GM04504 (cell line): ENCODE results near the gene MYBPC2.
"Not testable (repeated sequence)": the region's sequence is repeated elsewhere in the genome, so short reads cannot be mapped to it uniquely, and the experiment has no call there.

Source experiments
- DNase-seq: peaks from one replicate; pipeline ENCODE4 v3.0.0-alpha.2; 2012; ENCODE audit warnings: low read depth

MYBPC2 gene

DNA sequence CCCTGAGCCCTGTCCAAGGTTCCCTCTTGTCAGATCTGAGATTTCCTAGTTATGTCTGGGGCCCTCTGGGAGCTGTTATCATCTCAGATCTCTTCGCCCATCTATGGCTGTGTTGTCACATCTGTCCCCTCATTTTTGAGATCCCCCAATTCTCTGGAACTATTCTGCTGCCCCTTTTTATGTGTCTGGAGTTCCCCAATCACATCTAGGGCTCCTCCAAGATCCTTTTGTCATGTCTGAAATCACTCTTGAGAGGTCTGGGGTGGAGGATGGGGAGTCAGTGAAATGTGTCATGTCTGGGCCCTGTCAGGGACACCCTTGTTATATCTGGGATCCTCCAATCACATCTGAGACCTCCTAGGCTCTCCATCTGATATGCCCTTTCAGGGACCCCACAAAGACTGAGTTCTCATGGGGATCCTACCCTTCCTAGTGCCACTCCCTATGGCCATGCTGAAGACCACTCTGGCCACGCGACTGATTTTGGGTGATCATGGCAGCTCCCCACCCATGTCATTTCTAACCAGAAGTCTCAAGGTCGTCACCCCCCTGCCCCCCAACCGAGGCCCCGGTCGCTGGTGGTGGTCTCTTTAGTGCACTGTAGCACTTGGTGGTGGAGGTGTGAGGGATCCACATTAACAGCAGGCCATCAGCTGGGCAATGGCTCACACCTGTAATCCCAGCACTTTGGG is 3.8 kb upstream of the MYBPC2 start:
- no peak for DNase-seq

DNA sequence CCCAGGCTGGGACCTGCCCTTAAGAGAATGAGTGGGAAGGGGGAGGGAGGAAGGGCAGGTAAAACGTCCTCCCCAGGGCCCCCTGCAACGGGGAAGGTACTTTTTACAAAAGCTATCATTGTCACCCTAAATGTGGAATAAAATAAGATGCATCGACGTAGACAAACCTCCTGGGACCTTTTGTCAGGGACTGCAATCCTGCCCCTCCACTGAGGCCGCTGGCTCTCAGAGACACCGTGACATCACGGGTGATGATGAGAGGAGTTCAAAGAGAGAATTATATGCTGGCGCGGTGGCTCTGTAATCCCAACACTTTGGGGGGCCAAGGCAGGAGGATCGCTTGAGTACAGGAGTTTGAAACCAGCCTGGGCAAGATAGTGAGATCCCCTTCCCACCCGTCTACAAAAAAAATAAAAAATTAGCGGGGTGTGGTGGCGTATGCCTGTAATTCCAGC is 1.8 kb upstream of the MYBPC2 start:
- DNase-seq: no peak

DNA sequence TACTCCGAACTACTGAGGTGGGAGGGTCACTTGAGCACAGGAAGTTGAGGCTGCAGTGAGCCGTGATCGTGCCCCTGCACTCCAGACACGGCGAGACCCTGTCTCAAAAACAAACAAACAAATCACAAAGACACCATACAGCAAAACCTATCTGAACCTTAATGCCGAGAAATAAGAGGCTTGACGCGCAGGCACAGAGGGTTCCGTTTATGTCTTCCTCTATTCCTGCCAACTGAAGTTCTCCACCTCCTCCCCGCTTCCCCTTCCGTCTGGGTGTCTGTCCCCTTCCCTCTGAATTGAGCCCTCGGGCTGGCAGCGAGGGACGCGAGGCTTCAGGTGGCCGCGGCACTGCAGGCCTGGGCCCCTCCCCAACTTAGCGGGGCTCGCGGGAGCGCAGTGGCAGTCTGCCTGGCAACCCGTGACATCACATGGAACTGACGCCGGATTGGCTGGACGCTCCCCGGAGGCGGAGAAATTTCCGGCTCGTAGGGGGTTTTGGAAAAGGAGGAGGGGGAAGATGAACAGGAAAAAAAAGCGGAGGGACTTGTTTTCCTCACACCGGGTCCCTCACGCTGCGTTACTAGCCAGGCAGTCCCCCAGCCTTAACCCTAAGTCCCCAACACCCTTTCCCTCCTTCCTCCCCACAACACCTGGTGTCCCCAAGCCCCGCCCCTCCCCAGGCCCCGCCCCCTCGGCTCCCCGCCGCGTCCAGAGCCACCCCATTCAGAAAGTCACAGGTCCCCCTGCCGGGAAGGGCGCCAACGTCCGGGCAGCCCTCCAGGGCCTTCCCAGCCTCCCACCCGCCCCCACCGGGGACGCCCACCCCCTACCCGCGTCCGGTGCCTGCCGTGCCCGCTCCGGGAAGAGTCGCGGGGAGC is 1.1 kb upstream of the MYBPC2 start:
- DNase-seq: no peak

DNA sequence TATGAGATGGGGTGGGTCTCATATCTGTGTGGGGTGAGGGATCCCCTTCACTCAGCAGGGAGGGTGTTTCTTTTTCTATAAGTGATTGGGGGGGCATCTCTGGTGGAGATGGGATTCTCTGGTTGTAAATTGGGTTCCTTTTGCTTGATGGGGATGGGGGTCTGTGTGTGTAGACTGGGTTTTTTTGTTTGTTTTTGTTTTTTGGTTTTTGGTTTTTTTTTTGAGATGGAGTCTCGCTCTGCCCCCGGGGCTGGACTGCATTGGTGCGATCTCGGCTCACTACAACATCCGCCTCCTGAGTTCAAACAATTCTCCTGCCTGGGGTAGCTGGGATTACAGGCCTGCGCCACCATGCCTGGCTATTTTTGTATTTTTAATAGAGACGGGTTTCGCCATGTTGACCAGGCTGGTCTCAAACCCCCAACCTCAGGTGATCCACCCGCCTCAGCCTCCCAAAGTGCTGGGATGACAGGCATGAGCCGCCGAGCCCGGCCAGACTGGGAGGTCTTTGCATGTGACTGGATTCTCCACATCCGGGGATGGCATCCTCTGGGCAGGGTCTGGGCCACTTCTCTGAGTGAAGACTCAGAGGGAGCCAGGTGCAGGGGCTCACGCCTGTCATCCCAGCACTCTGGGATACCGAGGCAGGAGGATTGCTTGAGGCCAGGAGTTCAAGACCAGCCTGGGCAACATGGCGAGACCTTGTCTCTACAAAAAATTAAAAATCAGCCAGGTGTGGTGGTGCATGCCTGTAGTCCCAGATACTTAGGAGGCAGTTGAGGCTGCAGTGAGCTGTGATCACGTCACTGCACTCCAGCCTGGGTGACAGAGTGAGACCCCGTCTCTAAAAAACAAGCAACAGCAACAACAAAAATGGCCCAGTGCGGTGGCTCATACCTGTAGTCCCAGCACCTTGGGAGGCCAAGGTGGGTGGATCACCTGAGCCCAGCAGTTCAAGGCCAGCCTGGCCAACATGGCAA is 799 bp downstream of the MYBPC2 start:
- DNase-seq: no peak

DNA sequence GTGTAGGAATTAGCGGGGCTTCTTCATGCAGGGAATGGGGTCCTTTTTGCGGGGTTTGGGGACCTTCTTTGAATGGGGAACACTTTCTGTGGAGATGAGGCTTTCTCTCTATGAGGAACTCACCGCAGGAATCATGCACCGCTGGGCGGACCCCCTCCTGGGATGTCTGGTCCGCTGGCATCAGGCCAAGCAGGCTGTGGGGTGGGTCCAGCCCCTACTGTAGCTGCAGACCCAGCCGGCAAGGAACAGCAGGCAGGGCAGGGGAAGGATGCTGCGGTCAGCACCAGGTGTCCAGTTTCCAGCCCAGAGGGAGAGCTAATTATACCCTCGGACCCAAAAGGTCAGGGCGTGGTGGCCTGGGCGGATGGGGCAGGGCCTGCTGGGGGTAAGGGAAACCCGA is 1.8 kb downstream of the MYBPC2 start:
- DNase-seq: no peak

DNA sequence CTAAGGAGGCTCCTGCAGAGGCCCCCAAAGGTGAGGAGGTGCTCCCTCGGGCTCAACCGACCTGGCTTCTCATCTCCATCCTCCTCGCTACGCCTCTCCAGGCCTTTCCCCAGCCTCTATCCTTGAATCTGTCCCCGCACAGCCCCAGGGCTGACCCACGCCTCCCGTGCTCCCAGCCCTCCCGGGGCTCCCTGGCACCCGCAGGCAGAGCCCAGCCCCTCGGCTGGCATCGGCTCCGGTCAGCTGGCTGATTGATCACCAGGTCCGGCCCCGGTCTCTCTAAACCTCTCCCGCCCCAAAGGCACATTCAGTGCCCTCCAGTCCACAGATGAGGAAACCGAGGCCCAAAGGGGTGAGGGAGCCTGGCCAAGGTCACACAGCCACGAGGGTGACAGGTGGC is 2.5 kb downstream of the MYBPC2 start:
- no peak for DNase-seq

DNA sequence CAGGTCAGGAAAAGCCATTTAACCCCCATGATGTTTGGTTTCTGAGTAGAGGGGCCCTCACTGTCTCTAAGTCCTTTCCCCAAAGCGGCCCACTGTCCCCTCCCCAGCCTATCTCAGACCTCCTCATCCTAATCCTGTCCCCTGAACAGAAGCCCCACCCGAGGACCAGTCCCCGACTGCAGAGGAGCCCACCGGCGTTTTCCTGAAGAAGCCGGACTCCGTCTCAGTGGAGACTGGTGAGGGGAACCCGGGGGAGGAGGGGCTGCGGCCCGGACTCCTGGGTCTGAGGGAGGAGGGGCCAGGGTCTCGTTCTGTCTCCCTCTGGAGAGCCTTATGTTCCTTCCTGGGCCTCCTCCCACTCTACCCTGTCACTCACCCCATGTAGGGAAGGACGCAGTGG is 2.9 kb downstream of the MYBPC2 start:
- DNase-seq: no peak

DNA sequence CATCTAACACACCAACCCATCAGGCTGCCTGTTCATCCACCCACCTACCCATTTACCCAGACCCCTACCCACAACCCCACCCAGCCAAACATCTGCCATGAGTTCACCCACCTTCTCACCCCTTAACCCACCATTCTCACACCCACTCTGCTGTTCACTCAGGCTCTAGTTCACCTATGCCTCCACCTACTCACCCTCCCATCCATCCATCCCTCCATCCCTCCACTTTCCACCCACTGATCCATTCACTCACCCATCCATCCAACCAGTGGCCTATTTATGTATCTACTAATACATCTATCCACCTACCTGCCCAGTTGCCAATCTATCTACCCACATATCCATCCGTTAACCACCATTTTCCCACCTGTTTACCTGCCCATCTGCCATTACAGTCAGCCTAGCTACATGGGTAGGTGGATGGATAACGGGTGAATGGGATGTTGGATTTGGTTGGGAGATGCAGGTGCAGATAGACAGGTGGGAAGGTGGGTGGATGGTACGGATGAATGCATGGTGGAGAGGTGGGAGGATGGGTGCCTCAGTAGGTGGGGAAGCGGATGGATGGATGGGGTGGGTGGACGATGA is 5.3 kb downstream of the MYBPC2 start:
- DNase-seq: no peak

DNA sequence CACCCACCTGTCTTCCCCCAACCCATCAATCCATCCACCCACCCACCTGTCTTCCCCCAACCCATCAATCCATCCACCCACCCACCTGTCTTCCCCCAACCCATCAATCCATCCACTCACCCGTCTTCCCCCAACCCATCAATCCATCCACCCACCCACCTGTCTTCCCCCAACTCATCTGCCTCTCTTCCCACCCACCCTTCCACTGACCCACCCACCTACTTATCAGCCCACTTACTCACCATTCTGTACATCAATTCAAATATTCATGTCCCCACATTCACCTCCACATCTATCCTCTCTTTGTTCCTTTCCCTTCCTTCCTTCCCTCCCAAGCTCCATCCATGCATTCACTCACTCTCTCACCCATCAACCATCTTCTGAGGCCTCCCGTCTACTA is 6.4 kb downstream of the MYBPC2 start:
- DNase-seq: not testable (repeated sequence)

DNA sequence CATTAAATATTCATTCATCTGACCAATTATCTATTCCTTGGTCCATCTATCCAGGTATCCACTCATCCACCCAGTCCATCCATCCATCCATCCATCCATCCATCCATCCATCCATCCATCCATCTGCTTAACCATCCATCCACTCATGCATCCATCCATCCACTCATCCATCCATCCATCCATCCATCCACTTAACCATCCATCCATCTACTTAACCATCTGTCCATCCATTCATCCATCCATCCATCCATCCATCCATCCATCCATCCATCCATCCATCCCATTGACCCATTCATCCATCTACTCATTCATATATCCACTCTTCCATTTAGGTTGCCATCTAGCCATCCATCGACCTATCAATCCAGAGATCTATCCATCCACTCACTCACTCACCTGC is 11.4 kb downstream of the MYBPC2 start:
- DNase-seq: no peak

DNA sequence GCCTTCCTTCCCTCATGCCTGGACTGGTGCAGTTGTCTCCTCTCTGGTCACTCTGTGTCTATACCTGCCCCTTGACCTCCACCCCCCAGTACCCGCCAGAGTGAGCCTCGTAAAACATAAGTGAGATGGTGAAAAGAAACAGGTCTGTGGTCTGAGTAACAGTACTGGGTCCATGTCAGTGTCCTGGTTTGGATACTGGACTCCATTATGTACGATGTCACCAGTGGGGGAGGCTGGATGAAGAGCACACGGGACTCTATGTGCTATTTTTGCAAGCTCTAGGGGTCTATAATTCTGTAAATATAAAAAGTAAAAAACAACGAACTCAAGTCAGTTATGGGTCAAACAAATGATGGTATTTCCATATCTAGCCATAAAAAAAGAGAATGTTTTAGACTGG is 14.4 kb downstream of the MYBPC2 start:
- DNase-seq: no peak

DNA sequence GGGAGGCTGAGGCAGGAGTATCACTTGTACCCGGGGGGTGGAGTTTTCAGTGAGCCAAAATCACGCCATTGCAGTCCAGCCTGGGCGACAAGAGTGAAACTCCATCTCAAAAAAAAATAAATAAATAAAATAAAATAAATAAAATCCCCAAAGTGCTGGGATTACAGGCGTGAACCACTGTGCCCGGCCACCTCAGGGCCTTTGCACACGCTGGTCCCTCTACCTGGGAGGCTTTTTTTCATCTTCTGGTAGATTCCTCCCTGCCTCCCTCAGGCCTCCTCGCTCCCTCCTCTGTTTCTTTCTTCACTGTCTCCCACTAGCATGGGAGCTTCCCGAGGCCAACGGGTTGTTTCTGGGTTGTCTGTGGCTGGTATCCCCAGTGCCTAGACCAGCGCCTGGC is 15.1 kb downstream of the MYBPC2 start:
- DNase-seq: no peak

DNA sequence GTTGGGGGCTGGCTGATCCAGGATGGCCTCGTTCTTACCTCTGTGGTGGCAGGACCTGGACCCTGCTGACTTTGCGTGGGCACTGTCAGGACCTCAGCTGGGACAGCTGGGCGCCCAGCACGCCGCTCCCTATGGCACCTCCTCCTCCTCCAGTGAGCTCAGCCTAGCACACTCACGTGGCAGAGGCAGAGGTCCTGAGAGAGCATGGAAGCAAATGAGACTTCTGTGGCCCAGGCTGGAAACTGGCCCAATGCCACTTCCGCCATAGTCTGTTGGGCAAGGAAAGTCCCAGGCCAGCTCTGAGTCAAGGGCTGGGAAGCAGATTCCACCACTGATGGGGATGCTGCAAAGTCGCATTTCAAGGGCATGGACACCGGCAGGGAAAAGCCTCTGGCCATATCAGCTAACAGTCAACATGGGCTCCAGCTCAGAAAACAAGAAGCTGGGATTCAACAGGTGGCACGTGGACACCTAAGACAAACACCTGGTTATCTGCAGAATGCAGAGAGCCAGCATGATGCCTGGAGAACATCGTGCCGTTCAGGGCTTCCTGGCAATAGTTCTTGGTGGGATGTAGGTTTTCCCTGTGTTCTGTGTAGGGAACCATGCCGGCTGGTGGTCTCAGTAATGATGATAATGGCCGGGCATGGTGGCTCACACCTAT is 16.7 kb downstream of the MYBPC2 start:
- DNase-seq: no peak

DNA sequence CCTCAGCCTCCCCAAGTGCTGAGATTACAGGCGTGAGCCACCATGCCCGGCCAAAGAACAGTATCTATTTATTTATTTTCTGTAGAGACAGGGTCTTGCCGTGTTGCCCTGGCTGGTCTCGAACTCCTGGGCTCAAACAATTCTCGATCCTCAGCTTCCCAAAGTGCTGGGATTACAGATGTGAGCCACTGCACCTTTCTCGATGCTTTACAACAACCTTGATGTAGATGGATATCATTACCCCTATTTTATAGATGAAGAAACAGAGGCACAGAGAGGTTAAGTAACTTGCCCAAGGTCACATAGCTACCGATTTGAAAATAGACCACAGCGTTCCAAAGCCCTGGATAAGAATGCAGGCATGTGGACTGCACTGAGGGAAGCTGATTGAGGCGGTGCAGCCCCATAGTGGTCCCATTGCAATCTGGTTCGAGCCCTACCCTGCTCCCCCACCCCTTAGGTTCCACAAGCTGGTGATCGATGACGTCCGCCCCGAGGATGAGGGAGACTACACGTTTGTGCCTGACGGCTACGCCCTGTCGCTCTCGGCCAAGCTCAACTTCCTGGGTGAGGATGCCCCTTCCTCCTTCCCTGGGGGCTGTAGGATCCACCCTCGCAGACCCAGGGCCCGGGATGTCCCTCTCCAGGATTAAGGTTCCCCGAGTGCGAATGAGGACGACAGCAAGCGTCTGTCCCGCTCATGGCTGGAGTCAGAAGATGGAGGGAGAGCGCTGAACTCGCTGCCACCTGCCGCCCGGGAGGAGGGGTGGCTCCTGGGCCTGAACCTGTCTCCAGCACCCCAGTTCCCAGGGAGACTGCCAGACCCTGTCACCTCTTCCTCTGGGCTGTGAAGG is 17.9 kb downstream of the MYBPC2 start:
- DNase-seq: no peak

DNA sequence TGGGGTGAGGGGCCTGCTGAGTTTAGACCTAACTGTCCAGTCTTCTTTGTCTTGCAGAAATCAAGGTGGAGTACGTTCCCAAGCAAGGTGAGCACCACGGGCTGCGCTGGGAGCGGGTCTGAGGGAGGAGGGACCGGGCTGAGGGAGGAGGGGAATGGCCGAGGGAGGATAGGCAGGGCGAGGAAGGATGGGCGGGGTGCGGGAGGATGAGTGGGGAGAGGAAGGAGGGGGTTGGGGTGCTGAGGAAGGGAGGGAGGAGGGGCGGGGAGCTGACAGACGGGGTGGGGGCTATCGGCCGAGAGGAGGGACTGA is 18.5 kb downstream of the MYBPC2 start:
- no peak for DNase-seq

DNA sequence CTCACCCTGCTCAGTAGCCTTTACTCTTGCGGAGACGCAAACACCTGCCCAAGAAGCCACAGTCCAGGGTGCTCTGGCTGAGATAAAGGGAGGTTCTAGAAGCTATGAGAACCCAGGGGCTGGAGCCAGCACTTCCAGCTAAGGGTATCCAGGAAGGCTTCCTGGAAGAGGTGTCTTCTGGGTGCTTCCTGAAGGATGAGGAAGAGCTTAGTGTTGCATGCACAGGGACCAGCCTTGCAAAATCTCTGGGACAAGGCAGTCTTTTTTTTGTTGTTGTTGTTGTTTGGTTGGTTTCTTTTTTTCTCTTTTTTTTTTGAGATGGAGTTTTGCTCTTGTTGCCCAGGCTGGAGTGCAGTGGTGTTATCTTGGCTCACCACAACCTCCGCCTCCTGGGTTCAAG is 20.6 kb downstream of the MYBPC2 start:
- no peak for DNase-seq

DNA sequence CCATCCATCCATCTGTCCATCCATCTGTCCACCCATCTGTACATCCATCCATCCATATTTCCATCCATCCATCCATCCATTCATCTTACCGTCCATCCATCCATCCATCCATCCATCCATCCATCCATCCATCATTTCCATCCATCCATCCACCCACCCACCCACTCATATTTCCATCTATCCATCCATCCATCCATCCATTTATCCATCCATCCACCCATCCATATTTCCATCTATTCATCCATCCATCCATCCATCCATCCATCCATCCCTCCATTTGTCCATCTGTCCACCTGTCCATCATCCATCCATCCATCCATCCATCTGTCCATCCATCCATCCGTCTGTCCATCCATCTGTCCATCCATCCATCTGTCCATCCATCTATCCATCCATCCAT is 23.3 kb downstream of the MYBPC2 start:
- no peak for DNase-seq

DNA sequence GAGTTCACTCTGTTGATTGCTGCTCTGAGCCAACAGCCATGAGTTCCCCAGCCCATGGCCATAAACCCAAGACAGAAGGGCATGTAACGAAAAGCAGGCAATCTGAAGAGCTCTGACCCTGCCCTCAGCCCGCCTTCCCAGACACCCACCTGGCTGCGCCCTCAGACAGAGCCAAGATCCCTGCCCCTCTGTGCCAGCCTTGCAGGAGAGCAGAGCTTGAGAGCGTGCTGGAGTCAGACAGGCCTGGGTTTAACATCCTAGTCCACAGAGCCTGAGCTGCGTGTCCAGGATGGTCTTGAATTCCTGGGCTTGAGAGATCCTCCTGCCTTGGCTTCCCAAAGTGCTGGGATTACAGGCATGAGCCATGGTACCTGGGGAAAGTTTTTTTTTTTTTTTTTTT is 24.6 kb downstream of the MYBPC2 start:
- DNase-seq: no peak

DNA sequence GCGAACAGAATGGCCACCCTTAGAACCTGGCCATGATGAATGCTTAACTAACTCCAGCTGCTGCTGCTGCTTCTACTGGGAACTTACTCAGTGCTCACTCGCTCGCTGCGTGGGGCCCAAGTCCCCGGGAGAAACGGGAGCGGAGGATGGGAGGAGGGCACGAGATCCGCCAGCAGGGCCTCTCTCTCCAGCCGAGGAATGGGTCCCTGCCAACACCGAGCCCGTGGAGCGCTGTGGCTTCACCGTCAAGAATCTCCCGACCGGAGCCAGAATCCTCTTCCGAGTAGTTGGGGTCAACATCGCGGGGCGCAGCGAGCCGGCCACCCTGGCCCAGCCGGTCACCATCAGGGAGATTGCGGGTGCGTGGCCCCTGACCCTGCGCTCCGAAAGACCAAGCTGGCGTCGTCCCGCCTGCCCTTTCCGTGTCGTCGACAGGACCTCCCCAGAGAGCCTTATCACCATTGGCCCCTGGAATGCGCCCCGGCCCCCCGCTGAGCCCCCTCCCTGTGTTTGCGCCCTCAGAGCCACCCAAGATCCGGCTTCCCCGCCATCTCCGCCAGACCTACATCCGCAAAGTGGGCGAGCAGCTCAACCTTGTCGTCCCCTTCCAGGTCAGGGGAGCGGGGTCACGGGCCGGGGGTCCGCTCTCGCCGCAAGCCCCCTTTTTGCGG is 25.8 kb downstream of the MYBPC2 start:
- no peak for DNase-seq

DNA sequence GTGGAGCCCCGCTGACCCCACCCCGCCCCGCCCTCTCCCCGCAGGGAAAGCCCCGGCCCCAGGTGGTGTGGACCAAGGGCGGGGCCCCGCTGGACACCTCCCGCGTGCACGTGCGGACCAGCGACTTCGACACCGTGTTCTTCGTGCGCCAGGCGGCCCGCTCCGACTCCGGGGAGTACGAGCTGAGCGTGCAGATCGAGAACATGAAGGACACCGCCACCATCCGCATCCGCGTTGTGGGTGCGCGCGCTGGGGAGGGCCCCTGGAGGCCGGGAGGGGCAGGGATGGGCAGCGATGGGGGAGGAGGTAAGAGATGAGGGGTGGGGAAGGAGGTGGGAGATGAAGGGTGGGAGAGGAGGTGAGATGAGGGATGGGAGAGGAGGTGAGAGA is 26.4 kb downstream of the MYBPC2 start:
- DNase-seq: no peak
